KMS-11 (cell line): ENCODE results near the gene PPP1R26.
A peak's percentile ranks its signal among the peaks of the same experiment; 100 is the strongest.
"Not testable (repeated sequence)": the region's sequence is repeated elsewhere in the genome, so short reads cannot be mapped to it uniquely, and the experiment has no call there.

Source experiments
- H2AFZ ChIP-seq: fragments of 200-600 bp; sonication (generic); 2 replicates; pipeline ENCODE4 v1.6.1; 2016; ENCODE audit warnings: antibody characterized with exemption, mixed run types, low read depth
- H3K27ac ChIP-seq: fragments of 200-600 bp; sonication (generic); 2 replicates; pipeline ENCODE4 v1.6.1; 2016; ENCODE audit warnings: mild to moderate bottlenecking, mixed run types
- H3K27me3 ChIP-seq: fragments of 200-600 bp; sonication (generic); 2 replicates; pipeline ENCODE4 v1.6.1; 2017; ENCODE audit warnings: mild to moderate bottlenecking, low read depth, mixed run types, moderate library complexity; ENCODE audit not compliant: insufficient read depth
- H3K36me3 ChIP-seq: fragments of 200-600 bp; sonication (generic); 2 replicates; pipeline ENCODE4 v1.6.1; 2017; ENCODE audit warnings: mild to moderate bottlenecking, mixed run types; ENCODE audit not compliant: insufficient read depth
- H3K4me1 ChIP-seq: fragments of 200-600 bp; sonication (generic); 2 replicates; pipeline ENCODE4 v1.6.1; 2016; ENCODE audit warnings: mild to moderate bottlenecking, low read depth, mixed run types; ENCODE audit not compliant: poor library complexity, severe bottlenecking
- H3K4me2 ChIP-seq: fragments of 200-600 bp; sonication (generic); 2 replicates; pipeline ENCODE4 v1.7.0; 2016; ENCODE audit warnings: mild to moderate bottlenecking, mixed run types
- H3K4me3 ChIP-seq: fragments of 200-600 bp; sonication (generic); IDR thresholded peaks from 2 replicates; pipeline ENCODE4 v1.6.1; 2017; ENCODE audit warnings: low read depth, low read length, mixed read lengths; ENCODE audit not compliant: insufficient read depth
- H3K79me2 ChIP-seq: fragments of 200-600 bp; sonication (generic); 2 replicates; pipeline ENCODE4 v1.6.1; 2016; ENCODE audit warnings: low read depth, mixed run types; ENCODE audit not compliant: insufficient read depth
- H3K9ac ChIP-seq: fragments of 200-600 bp; sonication (generic); 2 replicates; pipeline ENCODE4 v1.6.1; 2016; ENCODE audit warnings: mild to moderate bottlenecking, mixed run types
- H4K20me1 ChIP-seq: fragments of 200-600 bp; sonication (generic); 2 replicates; pipeline ENCODE4 v1.6.1; 2016; ENCODE audit warnings: mild to moderate bottlenecking, mixed run types; ENCODE audit not compliant: insufficient read depth
- CTCF ChIP-seq: fragments of 200-600 bp; sonication (generic); conservative IDR thresholded peaks from 2 replicates; pipeline ENCODE4 v1.6.1; 2017; ENCODE audit warnings: low read depth, mild to moderate bottlenecking, antibody characterized with exemption, low read length, moderate library complexity, mixed read lengths

PPP1R26 gene, protein sequence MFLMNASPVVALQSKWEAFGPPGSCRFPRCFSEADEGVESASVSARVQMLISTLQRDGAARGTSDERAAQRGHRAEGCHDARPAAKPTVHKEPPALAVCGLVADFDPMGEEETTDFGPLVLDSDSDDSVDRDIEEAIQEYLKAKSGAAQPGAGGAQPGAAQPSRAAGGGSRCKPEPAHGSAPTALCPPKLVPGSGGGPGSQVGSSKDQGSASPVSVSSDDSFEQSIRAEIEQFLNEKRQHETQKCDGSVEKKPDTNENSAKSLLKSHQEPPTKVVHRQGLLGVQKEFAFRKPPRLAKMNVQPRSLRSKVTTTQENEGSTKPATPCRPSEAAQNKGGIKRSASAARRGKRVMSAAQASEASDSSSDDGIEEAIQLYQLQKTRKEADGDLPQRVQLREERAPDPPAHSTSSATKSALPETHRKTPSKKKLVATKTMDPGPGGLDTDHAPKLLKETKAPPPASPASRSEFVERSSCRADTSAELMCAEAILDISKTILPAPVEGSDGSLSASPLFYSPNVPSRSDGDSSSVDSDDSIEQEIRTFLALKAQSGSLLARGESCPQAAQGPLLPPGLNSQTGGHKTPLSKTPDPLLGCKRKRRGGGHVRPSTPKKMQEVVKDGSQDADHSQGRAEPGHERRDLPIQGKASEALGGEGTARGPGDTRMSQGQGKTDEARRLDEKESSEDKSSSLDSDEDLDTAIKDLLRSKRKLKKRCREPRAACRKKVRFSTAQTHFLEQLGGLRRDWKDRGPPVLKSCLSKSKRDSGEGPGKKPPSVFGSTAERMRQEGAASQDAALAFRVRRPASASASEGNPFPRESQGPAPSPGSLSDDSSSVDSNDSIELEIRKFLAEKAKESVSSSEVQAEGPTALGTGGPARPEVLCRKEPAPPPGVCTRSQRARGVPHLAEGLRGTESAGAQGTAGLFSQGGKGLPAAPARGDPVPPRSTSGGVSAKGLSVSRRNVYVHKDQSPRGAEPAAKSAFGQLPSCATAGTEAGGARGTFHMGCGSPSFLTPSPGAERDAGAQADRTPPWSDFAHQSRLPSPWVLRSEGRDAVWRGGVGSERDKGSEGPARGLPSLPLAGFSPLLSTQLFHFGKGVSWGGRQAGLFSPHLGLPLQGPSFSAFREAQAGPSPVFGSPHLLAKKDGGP (N-terminal part only)

GRCh38 chr9:135479469-135480052 lies at the start of gene PPP1R26:
PPP1R26 (plus strand) TSS chr9:135479782; CDS start chr9:135484511, 4,729 bp downstream.
- Histone ChIP-seq H3K27ac (no peak within 1 kb of the TSS), H3K4me2 (peak within 1 kb of the TSS; percentile 42), H3K4me1 (no peaks in the 10 kb centered on the region), H3K9ac (no peak within 1 kb of the TSS), H3K27me3 (peaks cover 46% of the 10 kb centered on the region), H4K20me1 (no peaks in the 10 kb centered on the region), H3K36me3 (no peaks in the 10 kb centered on the region), H2AFZ (peak within 1 kb of the TSS; percentile 52), H3K79me2 (no peaks in the 10 kb centered on the region), H3K4me3 (no peak within 1 kb of the TSS)
- TF ChIP-seq CTCF, result no peak

DNA sequence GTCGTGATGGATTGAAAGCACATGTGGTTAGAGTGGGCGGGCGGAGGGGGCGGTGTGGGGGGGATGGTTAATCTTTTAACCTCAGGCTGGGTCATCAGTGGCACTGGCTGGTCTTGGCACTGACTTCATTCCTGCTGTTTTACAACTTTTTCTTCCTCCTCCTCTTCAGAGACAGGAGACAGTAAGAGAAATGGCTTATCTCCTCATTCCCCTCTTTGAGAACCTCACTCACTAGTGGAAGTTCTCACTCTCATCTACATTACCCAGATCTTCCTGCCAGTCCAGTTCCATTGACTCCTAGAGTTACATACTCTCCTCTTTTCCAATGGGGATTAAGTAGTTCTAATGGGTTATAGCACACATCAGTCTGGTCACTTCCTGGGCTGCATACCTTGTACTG lies 42.3 kb upstream of the PPP1R26 start:
- Histone ChIP-seq H3K4me2 (no peak overlapping the region), H3K79me2 (no peaks in the 10 kb centered on the region), H4K20me1 (no peaks in the 10 kb centered on the region), H2AFZ (no peak overlapping the region), H3K27ac (no peak overlapping the region), H3K36me3 (no peaks in the 10 kb centered on the region), H3K4me3 (no peak overlapping the region), H3K9ac (no peak overlapping the region), H3K4me1 (no peaks in the 10 kb centered on the region), H3K27me3 (peaks cover 70% of the 10 kb centered on the region)
- TF ChIP-seq CTCF, result no peak

GRCh38 chr9:135437696-135438095 lies 41.9 kb upstream of the PPP1R26 start:
- not testable (repeated sequence) for H3K4me2 ChIP-seq, H3K27ac ChIP-seq, H4K20me1 ChIP-seq, H3K79me2 ChIP-seq, H3K9ac ChIP-seq, H3K4me3 ChIP-seq, H3K4me1 ChIP-seq, H3K36me3 ChIP-seq, H2AFZ ChIP-seq
- H3K27me3 ChIP-seq, result peaks cover 71% of the 10 kb centered on the region

DNA sequence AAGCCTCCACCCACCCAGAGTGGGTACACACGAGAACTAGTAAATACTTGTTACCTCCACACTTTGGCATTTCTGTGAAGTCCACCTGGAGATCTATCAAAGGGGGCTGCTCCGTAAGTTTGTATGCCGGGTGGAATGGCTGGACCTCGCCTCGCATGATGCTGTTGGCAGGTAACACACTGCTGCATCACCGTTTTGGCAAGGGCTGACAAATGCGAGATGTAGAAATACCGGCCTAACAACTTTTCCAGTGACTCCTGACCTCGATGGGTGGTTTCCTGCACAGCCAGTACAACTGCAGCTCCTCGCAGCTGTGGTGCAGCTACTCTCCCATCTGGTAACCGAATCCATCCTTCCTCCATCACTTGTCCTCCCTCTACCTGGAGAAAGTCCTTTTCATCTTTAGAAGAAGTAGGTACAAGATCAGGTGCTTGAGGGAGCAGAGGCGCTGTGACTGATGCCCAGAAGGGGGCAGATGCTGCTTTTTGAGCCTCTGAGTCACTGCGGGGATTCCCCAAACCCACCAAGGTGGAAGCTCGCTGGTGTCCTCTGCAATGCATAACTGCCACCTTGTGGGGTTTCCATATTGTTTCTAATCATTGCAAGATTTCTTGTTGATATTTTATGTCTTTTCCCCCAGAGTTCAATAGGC lies 40.9 kb upstream of the PPP1R26 start:
- not testable (repeated sequence) for H2AFZ ChIP-seq, H3K4me3 ChIP-seq, H3K79me2 ChIP-seq, H3K27ac ChIP-seq, H3K9ac ChIP-seq, H4K20me1 ChIP-seq, H3K4me2 ChIP-seq, H3K4me1 ChIP-seq, H3K36me3 ChIP-seq
- H3K27me3 ChIP-seq, result peaks cover 76% of the 10 kb centered on the region

GRCh38 chr9:135439514-135439913 lies 40.1 kb upstream of the PPP1R26 start:
- peaks cover 78% of the 10 kb centered on the region for H3K27me3 ChIP-seq
- not testable (repeated sequence) for H3K4me2 ChIP-seq, H3K79me2 ChIP-seq, H3K36me3 ChIP-seq, H3K4me3 ChIP-seq, H4K20me1 ChIP-seq, H3K27ac ChIP-seq, H3K9ac ChIP-seq, H3K4me1 ChIP-seq, H2AFZ ChIP-seq
